ENCODE data around the gene C16orf96.
"Not testable (repeated sequence)": the region's sequence is repeated elsewhere in the genome, so short reads cannot be mapped to it uniquely, and the experiment has no call there.

Gene C16orf96

GRCh38 chr16:4557973-4558372 is 1.8 kb downstream of the C16orf96 start:
- FAIRE-seq, result no peak

GRCh38 chr16:4561596-4561995 is 5.5 kb downstream of the C16orf96 start:
- DNase-seq (ENCODE audit: insufficient read length, low spot score), result no peak
- FAIRE-seq, result no peak

More at GRCh38 chr16:4557973-4558372, 1.8 kb downstream of the C16orf96 start:
- no peak for DNase-seq (ENCODE audit: insufficient read length, low spot score)

- FAIRE-seq (no peak), DNase-seq (ENCODE audit: insufficient read length, low spot score) (no peak)
Observed at GRCh38 chr16:4564661-4565267, 8.6 kb downstream of the C16orf96 start.

GRCh38 chr16:4566144-4566543 is 10.0 kb downstream of the C16orf96 start:
- DNase-seq (ENCODE audit: insufficient read length, low spot score) (no peak), FAIRE-seq (no peak)

- FAIRE-seq (no peak), DNase-seq (ENCODE audit: insufficient read length, low spot score) (no peak)
Observed at GRCh38 chr16:4570086-4570485, 13.9 kb downstream of the C16orf96 start.

- DNase-seq (ENCODE audit: insufficient read length, low spot score) (no peak), FAIRE-seq (no peak)
Observed at GRCh38 chr16:4570688-4571321, 14.7 kb downstream of the C16orf96 start.

GRCh38 chr16:4572715-4573114 is 16.6 kb downstream of the C16orf96 start:
- DNase-seq (ENCODE audit: insufficient read length, low spot score), result no peak

GRCh38 chr16:4573926-4574325 is 17.8 kb downstream of the C16orf96 start:
- not testable (repeated sequence) for DNase-seq (ENCODE audit: insufficient read length, low spot score); FAIRE-seq

More at GRCh38 chr16:4572715-4573114, 16.6 kb downstream of the C16orf96 start:
- FAIRE-seq, result no peak

GRCh38 chr16:4574919-4575705 is 19.0 kb downstream of the C16orf96 start:
- FAIRE-seq, result no peak
- DNase-seq (ENCODE audit: insufficient read length, low spot score), result no peak

GRCh38 chr16:4576008-4576407 is 19.9 kb downstream of the C16orf96 start:
- FAIRE-seq (no peak), DNase-seq (ENCODE audit: insufficient read length, low spot score) (no peak)

- DNase-seq (ENCODE audit: insufficient read length, low spot score) (no peak), FAIRE-seq (no peak)
Observed at GRCh38 chr16:4578961-4579530, 22.9 kb downstream of the C16orf96 start.

- DNase-seq (ENCODE audit: insufficient read length, low spot score) (no peak), FAIRE-seq (no peak)
Observed at GRCh38 chr16:4580250-4580649, 24.1 kb downstream of the C16orf96 start.

- no peak for DNase-seq (ENCODE audit: insufficient read length, low spot score)
- no peak for FAIRE-seq
Observed at GRCh38 chr16:4583906-4584305, 27.8 kb downstream of the C16orf96 start.

- FAIRE-seq (no peak), DNase-seq (ENCODE audit: insufficient read length, low spot score) (no peak)
Observed at GRCh38 chr16:4586291-4586690, 30.2 kb downstream of the C16orf96 start.

- FAIRE-seq (no peak), DNase-seq (ENCODE audit: insufficient read length, low spot score) (no peak)
Observed at GRCh38 chr16:4588386-4588785, 32.2 kb downstream of the C16orf96 start.

- FAIRE-seq, result no peak
Observed at GRCh38 chr16:4588961-4589360, 32.8 kb downstream of the C16orf96 start.

GRCh38 chr16:4591191-4591590 is 35.1 kb downstream of the C16orf96 start:
- FAIRE-seq, result no peak
- no peak for DNase-seq (ENCODE audit: insufficient read length, low spot score)

More at GRCh38 chr16:4588961-4589360, 32.8 kb downstream of the C16orf96 start:
- DNase-seq (ENCODE audit: insufficient read length, low spot score), result no peak

- DNase-seq (ENCODE audit: insufficient read length, low spot score) (no peak), FAIRE-seq (no peak)
Observed at GRCh38 chr16:4591706-4592470, 35.7 kb downstream of the C16orf96 start.

GRCh38 chr16:4593086-4593485 is 36.9 kb downstream of the C16orf96 start:
- no peak for DNase-seq (ENCODE audit: insufficient read length, low spot score)
- FAIRE-seq, result no peak

All from HTR-8/SVneo (cell line).